Measurements from ENCODE around the gene CLNK. TPM values are rescaled to one million over a fixed set of nuclear protein-coding genes. Genes with fewer than 3 reads are reported as not detected.

CLNK gene
- total RNA-seq, 1 donor from 2014 or later, result not detected

GRCh38 chr4:10438924-10439323 lies 245.6 kb downstream of the CLNK start:
- H3K27me3 Mint-ChIP-seq (ENCODE audit: unreplicated experiment), result no peaks in the 10 kb centered on the region
- no peaks in the 10 kb centered on the region for H3K9me3 Mint-ChIP-seq (ENCODE audit: unreplicated experiment)
- no peak overlapping the region for H3K27ac Mint-ChIP-seq (ENCODE audit: unreplicated experiment)
- peaks cover 12% of the 10 kb centered on the region for H3K36me3 Mint-ChIP-seq (ENCODE audit: low read depth, unreplicated experiment)
- TF ChIP-seq CTCF (IDR thresholded peaks at IDR 0.05; ENCODE audit: unreplicated experiment), result no peak
- DNase-seq (ENCODE audit: low spot score), result no peak
- no peaks in the 10 kb centered on the region for H3K4me1 Mint-ChIP-seq (ENCODE audit: unreplicated experiment)
- H3K4me3 Mint-ChIP-seq (ENCODE audit: unreplicated experiment), result no peak overlapping the region

GRCh38 chr4:10437735-10438134 lies 246.8 kb downstream of the CLNK start:
- H3K4me3 Mint-ChIP-seq (ENCODE audit: unreplicated experiment), result no peak overlapping the region
- no peaks in the 10 kb centered on the region for H3K4me1 Mint-ChIP-seq (ENCODE audit: unreplicated experiment)
- H3K9me3 Mint-ChIP-seq (ENCODE audit: unreplicated experiment), result no peaks in the 10 kb centered on the region
- TF ChIP-seq CTCF (IDR thresholded peaks at IDR 0.05; ENCODE audit: unreplicated experiment), result no peak
- H3K27me3 Mint-ChIP-seq (ENCODE audit: unreplicated experiment), result no peaks in the 10 kb centered on the region
- H3K27ac Mint-ChIP-seq (ENCODE audit: unreplicated experiment), result no peak overlapping the region
- H3K36me3 Mint-ChIP-seq (ENCODE audit: low read depth, unreplicated experiment), result peaks cover 2% of the 10 kb centered on the region
- no peak for DNase-seq (ENCODE audit: low spot score)

Other genes starting within 250 kb of the CLNK start
- gene ZNF518B, start 227.3 kb downstream of the CLNK start, total RNA-seq (ENCODE audit: unreplicated experiment), result 44.0 TPM